OCI-LY3 (cell line): ENCODE data around the gene SLC41A3.

ENCODE experiments used
- H2AFZ ChIP-seq: fragments of 200-600, 300-600 bp; shearing (Covaris generic); 2 replicates; pipeline ENCODE4 v1.6.0; 2014; ENCODE audit warnings: antibody characterized with exemption, low read depth, low read length
- H3K27ac ChIP-seq: fragments of 200-600, 300-600 bp; sonication (generic); 2 replicates; pipeline ENCODE4 v1.5.1; 2014; ENCODE audit warnings: mild to moderate bottlenecking, low read length, moderate library complexity, mixed read lengths
- H3K27me3 ChIP-seq: fragments of 200-600, 300-600 bp; sonication (generic); 2 replicates; pipeline ENCODE4 v1.6.1; 2014; ENCODE audit warnings: low read depth, low read length, mixed read lengths
- H3K36me3 ChIP-seq: fragments of 200-600, 300-600 bp; sonication (generic); replicated peaks from 2 replicates; pipeline ENCODE3; 2014; ENCODE audit warnings: low read depth, low read length, mixed read lengths
- H3K4me1 ChIP-seq: fragments of 300-600, 200-600 bp; sonication (generic); 2 replicates; pipeline ENCODE4 v1.6.1; 2014; ENCODE audit warnings: low read length, mixed read lengths
- H3K4me2 ChIP-seq: fragments of 200-600, 300-600 bp; sonication (generic); 2 replicates; pipeline ENCODE4 v1.6.1; 2014; ENCODE audit warnings: low read length, mixed read lengths
- H3K4me3 ChIP-seq: fragments of 300-600, 200-600 bp; sonication (generic); 2 replicates; pipeline ENCODE4 v1.5.1; 2014; ENCODE audit warnings: antibody characterized with exemption, mild to moderate bottlenecking, low read length, moderate library complexity
- H3K79me2 ChIP-seq: fragments of 300-600, 200-600 bp; shearing (Covaris generic); 2 replicates; pipeline ENCODE4 v1.6.1; 2014; ENCODE audit warnings: mild to moderate bottlenecking, low read length, mixed read lengths
- H3K9ac ChIP-seq: fragments of 300-600, 200-600 bp; shearing (Covaris generic); 2 replicates; pipeline ENCODE4 v1.6.0; 2014; ENCODE audit warnings: mild to moderate bottlenecking, low read length, moderate library complexity
- H3K9me3 ChIP-seq: fragments of 200-600, 300-600 bp; shearing (Covaris generic); 2 replicates; pipeline ENCODE4 v1.6.1; 2014; ENCODE audit warnings: low read length, mixed read lengths; ENCODE audit not compliant: insufficient read depth
- H4K20me1 ChIP-seq: fragments of 200-600, 300-600 bp; sonication (generic); 2 replicates; pipeline ENCODE4 v1.6.1; 2016; ENCODE audit warnings: low read length, mixed read lengths; ENCODE audit not compliant: insufficient read depth
- CTCF ChIP-seq: fragments of 200-600, 300-600 bp; sonication (generic); IDR thresholded peaks from 2 replicates; pipeline ENCODE4 v1.5.1; 2014; ENCODE audit warnings: antibody characterized with exemption, low read length, low read depth
- EZH2phosphoT487 ChIP-seq: fragments of 200-600 bp; shearing (Covaris generic); IDR thresholded peaks from 2 replicates; pipeline ENCODE4 v1.6.1; 2018; ENCODE audit warnings: antibody characterized with exemption, mixed run types, low read depth

The SLC41A3 gene

GRCh38 chr3:126131881-126132750, 48.2 kb upstream of the SLC41A3 start:
- Histone ChIP-seq H3K4me3 (no peak overlapping the region), H3K36me3 (no peaks in the 10 kb centered on the region), H3K9me3 (no peaks in the 10 kb centered on the region), H2AFZ (no peak overlapping the region), H3K27me3 (no peaks in the 10 kb centered on the region), H3K9ac (no peak overlapping the region), H3K79me2 (no peaks in the 10 kb centered on the region), H3K27ac (no peak overlapping the region), H4K20me1 (no peaks in the 10 kb centered on the region), H3K4me1 (no peaks in the 10 kb centered on the region), H3K4me2 (no peak overlapping the region)
- no peak for TF ChIP-seq EZH2phosphoT487
- TF ChIP-seq CTCF = no peak

- Histone ChIP-seq H3K36me3 (no peaks in the 10 kb centered on the region), H3K9me3 (no peaks in the 10 kb centered on the region), H3K27ac (no peak overlapping the region), H4K20me1 (no peaks in the 10 kb centered on the region), H3K27me3 (no peaks in the 10 kb centered on the region), H3K9ac (no peak overlapping the region), H3K79me2 (no peaks in the 10 kb centered on the region), H2AFZ (no peak overlapping the region), H3K4me3 (no peak overlapping the region), H3K4me1 (no peaks in the 10 kb centered on the region), H3K4me2 (no peak overlapping the region)
- no peak for TF ChIP-seq EZH2phosphoT487
- TF ChIP-seq CTCF = no peak
Measured at GRCh38 chr3:126130981-126131745, 47.2 kb upstream of the SLC41A3 start.

- no peak for TF ChIP-seq EZH2phosphoT487
- TF ChIP-seq CTCF = no peak
- no peaks in the 10 kb centered on the region for H3K36me3 ChIP-seq
- no peaks in the 10 kb centered on the region for H3K9me3 ChIP-seq
- H4K20me1 ChIP-seq = no peaks in the 10 kb centered on the region
- no peak overlapping the region for H3K4me3 ChIP-seq
- no peak overlapping the region for H3K9ac ChIP-seq
- no peak overlapping the region for H2AFZ ChIP-seq
- no peak overlapping the region for H3K27ac ChIP-seq
- no peaks in the 10 kb centered on the region for H3K27me3 ChIP-seq
- H3K4me1 ChIP-seq = no peaks in the 10 kb centered on the region
- no peak overlapping the region for H3K4me2 ChIP-seq
- H3K79me2 ChIP-seq = no peaks in the 10 kb centered on the region
Measured at GRCh38 chr3:126130081-126130855, 46.3 kb upstream of the SLC41A3 start.
